ENCODE measurements around the gene SPRY1. TPM values are rescaled to one million over a fixed set of nuclear protein-coding genes. Genes with fewer than 3 reads are reported as not detected.

The SPRY1 gene
- total and polyA plus RNA-seq, 4 donors: 11.1 to 20.3 (median 12.4) TPM

DNA sequence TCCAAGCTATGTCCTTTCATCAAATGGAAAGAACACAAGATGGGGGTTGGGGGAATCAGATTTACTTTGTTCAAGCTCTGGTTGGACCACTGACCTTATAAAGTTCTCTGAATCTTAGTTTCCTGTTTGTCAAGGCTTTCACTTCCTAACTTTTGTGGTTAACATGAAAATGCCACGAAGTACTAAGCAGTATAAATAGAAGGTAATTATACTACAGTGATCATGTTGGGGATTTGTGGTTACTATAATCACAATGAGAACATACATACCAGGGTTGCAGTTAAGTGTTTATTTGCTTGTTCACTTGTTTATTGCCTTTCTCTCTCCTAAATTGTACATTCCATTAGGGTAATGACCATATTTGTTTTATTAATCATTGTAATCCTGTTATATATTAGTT, 53.2 kb downstream of the SPRY1 start:
- H3K36me3 ChIP-seq (ENCODE audit: control insufficient read depth in 4 of 4, insufficient read depth in 3 of 4, low read depth in 1 of 4, low read length in 3 of 4): no peaks in the 10 kb centered on the region
- H3K4me1 ChIP-seq (ENCODE audit: control insufficient read depth in 4 of 4, insufficient read depth in 4 of 4, low read length in 3 of 4): no peaks in the 10 kb centered on the region
- TF ChIP-seq FOXA2 (IDR thresholded peaks at IDR 0.05): no peak
- TF ChIP-seq YY1 (IDR thresholded peaks at IDR 0.05): no peak
- TF ChIP-seq JUND (IDR thresholded peaks at IDR 0.05): no peak
- TF ChIP-seq GABPA (IDR thresholded peaks at IDR 0.05 in 1 of 2, conservative IDR thresholded peaks at IDR 0.05 in 1 of 2): no peak
- TF ChIP-seq, protein P1, sequence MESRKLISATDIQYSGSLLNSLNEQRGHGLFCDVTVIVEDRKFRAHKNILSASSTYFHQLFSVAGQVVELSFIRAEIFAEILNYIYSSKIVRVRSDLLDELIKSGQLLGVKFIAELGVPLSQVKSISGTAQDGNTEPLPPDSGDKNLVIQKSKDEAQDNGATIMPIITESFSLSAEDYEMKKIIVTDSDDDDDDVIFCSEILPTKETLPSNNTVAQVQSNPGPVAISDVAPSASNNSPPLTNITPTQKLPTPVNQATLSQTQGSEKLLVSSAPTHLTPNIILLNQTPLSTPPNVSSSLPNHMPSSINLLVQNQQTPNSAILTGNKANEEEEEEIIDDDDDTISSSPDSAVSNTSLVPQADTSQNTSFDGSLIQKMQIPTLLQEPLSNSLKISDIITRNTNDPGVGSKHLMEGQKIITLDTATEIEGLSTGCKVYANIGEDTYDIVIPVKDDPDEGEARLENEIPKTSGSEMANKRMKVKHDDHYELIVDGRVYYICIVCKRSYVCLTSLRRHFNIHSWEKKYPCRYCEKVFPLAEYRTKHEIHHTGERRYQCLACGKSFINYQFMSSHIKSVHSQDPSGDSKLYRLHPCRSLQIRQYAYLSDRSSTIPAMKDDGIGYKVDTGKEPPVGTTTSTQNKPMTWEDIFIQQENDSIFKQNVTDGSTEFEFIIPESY (IDR thresholded peaks at IDR 0.05): no peak
- no peak for TF ChIP-seq TAF1 (conservative IDR thresholded peaks at IDR 0.05)
- no peak for TF ChIP-seq HNF4A (conservative IDR thresholded peaks at IDR 0.05)
- no peak for TF ChIP-seq HNF4G (IDR thresholded peaks at IDR 0.05)
- TF ChIP-seq NR2F2 (IDR thresholded peaks at IDR 0.05): no peak
- H3K27me3 ChIP-seq (ENCODE audit: control insufficient read depth in 4 of 4, insufficient read depth in 4 of 4, low read length in 3 of 4): no peaks in the 10 kb centered on the region
- no peak overlapping the region for H3K27ac ChIP-seq (ENCODE audit: low read depth in 1 of 2, low read length in 2 of 2)
- 53% methylated on average over 1 of the region's 1 CpG for WGBS
- no peak overlapping the region for H3K4me3 ChIP-seq (ENCODE audit: low read depth in 1 of 3, low read length in 3 of 3)
- H3K9ac ChIP-seq (ENCODE audit: low read depth in 1 of 2, low read length in 2 of 2): no peak overlapping the region
- no peaks in the 10 kb centered on the region for H3K9me3 ChIP-seq (ENCODE audit: control insufficient read depth in 4 of 4, low read length in 3 of 4)
- no peak for DNase-seq (ENCODE audit: low spot score)

DNA sequence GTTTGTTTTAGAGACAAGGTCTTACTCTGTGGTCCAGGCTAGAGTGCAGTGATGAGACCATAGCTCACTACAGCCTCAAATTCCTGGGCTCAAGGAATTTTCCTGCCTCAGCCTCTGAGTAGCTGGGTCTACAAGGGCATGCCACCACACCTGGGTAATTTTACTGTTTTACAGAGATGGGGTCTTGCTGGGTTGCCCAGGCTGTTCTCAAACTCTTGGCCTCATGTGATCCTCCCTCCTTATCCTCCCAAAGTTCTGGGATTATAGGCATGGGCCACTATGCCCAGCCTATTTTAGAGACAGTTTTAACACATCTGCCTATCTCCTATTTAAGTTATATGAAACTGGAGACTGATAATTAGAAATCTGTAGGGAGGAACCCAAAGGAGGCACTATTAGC, 53.8 kb downstream of the SPRY1 start:
- TF ChIP-seq NR2F2 (IDR thresholded peaks at IDR 0.05) (no peak), YY1 (IDR thresholded peaks at IDR 0.05) (no peak), RAD21 (IDR thresholded peaks at IDR 0.05) (no peak), SP1 (IDR thresholded peaks at IDR 0.05) (no peak), FOXA2 (IDR thresholded peaks at IDR 0.05) (no peak), FOXA1 (IDR thresholded peaks at IDR 0.05) (no peak), RXRA (IDR thresholded peaks at IDR 0.05) (no peak), TAF1 (conservative IDR thresholded peaks at IDR 0.05) (no peak), HNF4G (IDR thresholded peaks at IDR 0.05) (no peak), JUND (IDR thresholded peaks at IDR 0.05) (no peak), HNF4A (conservative IDR thresholded peaks at IDR 0.05) (no peak), GABPA (IDR thresholded peaks at IDR 0.05 in 1 of 2, conservative IDR thresholded peaks at IDR 0.05 in 1 of 2) (no peak), EGR1 (IDR thresholded peaks at IDR 0.05; ENCODE audit: low read depth in 2 of 2) (no peak)
- TF ChIP-seq, protein P2, sequence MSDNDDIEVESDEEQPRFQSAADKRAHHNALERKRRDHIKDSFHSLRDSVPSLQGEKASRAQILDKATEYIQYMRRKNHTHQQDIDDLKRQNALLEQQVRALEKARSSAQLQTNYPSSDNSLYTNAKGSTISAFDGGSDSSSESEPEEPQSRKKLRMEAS (IDR thresholded peaks at IDR 0.05): no peak
- TF ChIP-seq, protein P1 (IDR thresholded peaks at IDR 0.05): no peak
- TF ChIP-seq, protein P3, sequence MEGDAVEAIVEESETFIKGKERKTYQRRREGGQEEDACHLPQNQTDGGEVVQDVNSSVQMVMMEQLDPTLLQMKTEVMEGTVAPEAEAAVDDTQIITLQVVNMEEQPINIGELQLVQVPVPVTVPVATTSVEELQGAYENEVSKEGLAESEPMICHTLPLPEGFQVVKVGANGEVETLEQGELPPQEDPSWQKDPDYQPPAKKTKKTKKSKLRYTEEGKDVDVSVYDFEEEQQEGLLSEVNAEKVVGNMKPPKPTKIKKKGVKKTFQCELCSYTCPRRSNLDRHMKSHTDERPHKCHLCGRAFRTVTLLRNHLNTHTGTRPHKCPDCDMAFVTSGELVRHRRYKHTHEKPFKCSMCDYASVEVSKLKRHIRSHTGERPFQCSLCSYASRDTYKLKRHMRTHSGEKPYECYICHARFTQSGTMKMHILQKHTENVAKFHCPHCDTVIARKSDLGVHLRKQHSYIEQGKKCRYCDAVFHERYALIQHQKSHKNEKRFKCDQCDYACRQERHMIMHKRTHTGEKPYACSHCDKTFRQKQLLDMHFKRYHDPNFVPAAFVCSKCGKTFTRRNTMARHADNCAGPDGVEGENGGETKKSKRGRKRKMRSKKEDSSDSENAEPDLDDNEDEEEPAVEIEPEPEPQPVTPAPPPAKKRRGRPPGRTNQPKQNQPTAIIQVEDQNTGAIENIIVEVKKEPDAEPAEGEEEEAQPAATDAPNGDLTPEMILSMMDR (IDR thresholded peaks at IDR 0.05; ENCODE audit: low read depth, low read length, missing input control): no peak
- TF ChIP-seq, protein P4, sequence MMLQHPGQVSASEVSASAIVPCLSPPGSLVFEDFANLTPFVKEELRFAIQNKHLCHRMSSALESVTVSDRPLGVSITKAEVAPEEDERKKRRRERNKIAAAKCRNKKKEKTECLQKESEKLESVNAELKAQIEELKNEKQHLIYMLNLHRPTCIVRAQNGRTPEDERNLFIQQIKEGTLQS (IDR thresholded peaks at IDR 0.05): no peak
- TF ChIP-seq, protein P5, sequence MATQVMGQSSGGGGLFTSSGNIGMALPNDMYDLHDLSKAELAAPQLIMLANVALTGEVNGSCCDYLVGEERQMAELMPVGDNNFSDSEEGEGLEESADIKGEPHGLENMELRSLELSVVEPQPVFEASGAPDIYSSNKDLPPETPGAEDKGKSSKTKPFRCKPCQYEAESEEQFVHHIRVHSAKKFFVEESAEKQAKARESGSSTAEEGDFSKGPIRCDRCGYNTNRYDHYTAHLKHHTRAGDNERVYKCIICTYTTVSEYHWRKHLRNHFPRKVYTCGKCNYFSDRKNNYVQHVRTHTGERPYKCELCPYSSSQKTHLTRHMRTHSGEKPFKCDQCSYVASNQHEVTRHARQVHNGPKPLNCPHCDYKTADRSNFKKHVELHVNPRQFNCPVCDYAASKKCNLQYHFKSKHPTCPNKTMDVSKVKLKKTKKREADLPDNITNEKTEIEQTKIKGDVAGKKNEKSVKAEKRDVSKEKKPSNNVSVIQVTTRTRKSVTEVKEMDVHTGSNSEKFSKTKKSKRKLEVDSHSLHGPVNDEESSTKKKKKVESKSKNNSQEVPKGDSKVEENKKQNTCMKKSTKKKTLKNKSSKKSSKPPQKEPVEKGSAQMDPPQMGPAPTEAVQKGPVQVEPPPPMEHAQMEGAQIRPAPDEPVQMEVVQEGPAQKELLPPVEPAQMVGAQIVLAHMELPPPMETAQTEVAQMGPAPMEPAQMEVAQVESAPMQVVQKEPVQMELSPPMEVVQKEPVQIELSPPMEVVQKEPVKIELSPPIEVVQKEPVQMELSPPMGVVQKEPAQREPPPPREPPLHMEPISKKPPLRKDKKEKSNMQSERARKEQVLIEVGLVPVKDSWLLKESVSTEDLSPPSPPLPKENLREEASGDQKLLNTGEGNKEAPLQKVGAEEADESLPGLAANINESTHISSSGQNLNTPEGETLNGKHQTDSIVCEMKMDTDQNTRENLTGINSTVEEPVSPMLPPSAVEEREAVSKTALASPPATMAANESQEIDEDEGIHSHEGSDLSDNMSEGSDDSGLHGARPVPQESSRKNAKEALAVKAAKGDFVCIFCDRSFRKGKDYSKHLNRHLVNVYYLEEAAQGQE (IDR thresholded peaks at IDR 0.05): no peak
- Histone ChIP-seq H3K4me1 (ENCODE audit: control insufficient read depth in 4 of 4, insufficient read depth in 4 of 4, low read length in 3 of 4) (no peaks in the 10 kb centered on the region), H3K9me3 (ENCODE audit: control insufficient read depth in 4 of 4, low read length in 3 of 4) (no peaks in the 10 kb centered on the region), H3K36me3 (ENCODE audit: control insufficient read depth in 4 of 4, insufficient read depth in 3 of 4, low read depth in 1 of 4, low read length in 3 of 4) (no peaks in the 10 kb centered on the region), H3K4me3 (ENCODE audit: low read depth in 1 of 3, low read length in 3 of 3) (no peak overlapping the region), H3K9ac (ENCODE audit: low read depth in 1 of 2, low read length in 2 of 2) (no peak overlapping the region), H3K27ac (ENCODE audit: low read depth in 1 of 2, low read length in 2 of 2) (no peak overlapping the region), H3K27me3 (ENCODE audit: control insufficient read depth in 4 of 4, insufficient read depth in 4 of 4, low read length in 3 of 4) (no peaks in the 10 kb centered on the region)
- DNase-seq (ENCODE audit: low spot score): no peak

Measured in liver (tissue), 9 donors.